ENCODE results near the gene TAF5L.

DNA sequence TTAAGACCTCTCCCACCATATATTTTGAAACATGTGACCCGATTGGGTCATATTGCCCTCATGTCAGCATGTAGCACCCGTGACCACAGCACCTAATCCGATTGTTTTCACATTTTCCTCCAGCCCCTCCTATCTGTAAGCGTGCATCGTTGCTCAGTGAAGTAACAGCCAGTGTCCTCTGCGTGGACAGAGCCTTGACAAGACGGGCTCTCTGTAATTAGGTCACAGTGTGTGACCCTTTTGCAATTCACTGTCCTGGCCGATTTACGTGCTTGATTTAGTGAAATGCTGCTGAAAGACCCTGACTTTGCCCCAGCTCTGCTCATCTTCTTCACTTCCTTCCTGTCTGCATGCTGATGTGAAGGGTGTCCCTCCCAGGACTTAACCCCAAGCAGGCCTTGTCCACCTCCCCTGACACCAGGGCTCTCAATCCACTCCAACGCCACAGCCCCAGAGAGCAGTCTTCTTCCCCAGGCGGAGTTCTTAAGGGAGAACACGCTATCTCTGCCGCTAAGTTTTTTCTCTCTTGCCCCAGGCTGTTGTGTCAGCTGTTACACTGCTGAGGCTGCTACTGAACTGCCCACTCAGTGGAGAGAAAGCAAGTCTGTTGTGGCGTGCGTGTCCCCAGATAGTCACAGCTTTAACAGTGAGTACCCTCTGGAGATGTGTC is 19.5 kb upstream of the TAF5L start:
- TF ChIP-seq, protein P1, sequence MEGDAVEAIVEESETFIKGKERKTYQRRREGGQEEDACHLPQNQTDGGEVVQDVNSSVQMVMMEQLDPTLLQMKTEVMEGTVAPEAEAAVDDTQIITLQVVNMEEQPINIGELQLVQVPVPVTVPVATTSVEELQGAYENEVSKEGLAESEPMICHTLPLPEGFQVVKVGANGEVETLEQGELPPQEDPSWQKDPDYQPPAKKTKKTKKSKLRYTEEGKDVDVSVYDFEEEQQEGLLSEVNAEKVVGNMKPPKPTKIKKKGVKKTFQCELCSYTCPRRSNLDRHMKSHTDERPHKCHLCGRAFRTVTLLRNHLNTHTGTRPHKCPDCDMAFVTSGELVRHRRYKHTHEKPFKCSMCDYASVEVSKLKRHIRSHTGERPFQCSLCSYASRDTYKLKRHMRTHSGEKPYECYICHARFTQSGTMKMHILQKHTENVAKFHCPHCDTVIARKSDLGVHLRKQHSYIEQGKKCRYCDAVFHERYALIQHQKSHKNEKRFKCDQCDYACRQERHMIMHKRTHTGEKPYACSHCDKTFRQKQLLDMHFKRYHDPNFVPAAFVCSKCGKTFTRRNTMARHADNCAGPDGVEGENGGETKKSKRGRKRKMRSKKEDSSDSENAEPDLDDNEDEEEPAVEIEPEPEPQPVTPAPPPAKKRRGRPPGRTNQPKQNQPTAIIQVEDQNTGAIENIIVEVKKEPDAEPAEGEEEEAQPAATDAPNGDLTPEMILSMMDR (IDR thresholded peaks at IDR 0.05) = no peak
- TF ChIP-seq POLR2A (IDR thresholded peaks at IDR 0.05) (no peak), POLR2AphosphoS5 (IDR thresholded peaks at IDR 0.05) (no peak), EP300 (IDR thresholded peaks at IDR 0.05) (no peak)
